H1 (cell line): ENCODE data around the gene JPH3. TPM values are rescaled to one million over a fixed set of nuclear protein-coding genes. Genes with fewer than 3 reads are reported as not detected.

Experiments
- CEBPB ChIP-seq: IDR thresholded peaks from 2 replicates; pipeline ENCODE4 v1.6.1; 2012; ENCODE audit warnings: low read depth, low read length
- CHD7 ChIP-seq: fragments of 300-600 bp; sonication (generic); IDR thresholded peaks from 2 replicates; pipeline ENCODE4 v1.7.1; 2012; ENCODE audit warnings: low read length, moderate library complexity, mild to moderate bottlenecking, inconsistent platforms; ENCODE audit not compliant: insufficient replicate concordance
- EGR1 ChIP-seq: IDR thresholded peaks from 2 replicates; pipeline ENCODE4 v1.6.1; 2011; ENCODE audit warnings: low read depth, low read length, borderline replicate concordance
- KDM4A ChIP-seq: IDR thresholded peaks from one replicate; pipeline ENCODE4 v1.7.1; 2012; ENCODE audit warnings: low read depth, mild to moderate bottlenecking, moderate library complexity, low read length, inconsistent platforms; ENCODE audit not compliant: severe bottlenecking
- NANOG ChIP-seq: IDR thresholded peaks from 2 replicates; pipeline ENCODE4 v1.6.1; 2011; ENCODE audit warnings: low read length, low read depth, mild to moderate bottlenecking, inconsistent platforms; ENCODE audit not compliant: insufficient read depth, poor library complexity, severe bottlenecking
- POLR2AphosphoS5 ChIP-seq: IDR thresholded peaks from 2 replicates; pipeline ENCODE4 v1.6.1; 2011; ENCODE audit warnings: low read depth, low read length
- SIN3A ChIP-seq, 2 experiments: IDR thresholded peaks in 1 of 2; conservative IDR thresholded peaks in 1 of 2; 2 replicates each; pipeline ENCODE4 v1.6.1; 2011 to 2012; ENCODE audit warnings: low read length in 2 of 2, improper control_type of control experiment in 1 of 2, low read depth in 1 of 2, mild to moderate bottlenecking in 1 of 2
- SIRT6 ChIP-seq: IDR thresholded peaks from one replicate; pipeline ENCODE4 v1.7.1; 2012; ENCODE audit warnings: low read length, inconsistent platforms
- YY1 ChIP-seq: IDR thresholded peaks from 2 replicates; pipeline ENCODE4 v1.6.1; 2011; ENCODE audit warnings: low read depth, mild to moderate bottlenecking, low read length
- polyA plus RNA-seq, 7 experiments: library from polyadenylated mRNA; depleted of rRNA in 3 of 7; stranded (reverse) in 5 of 7; unstranded in 2 of 7; fragments of >200 nt in 5 of 7; fragments of 200-250 nt in 2 of 7; gene quantifications; 1 replicate in 5 of 7; 2 replicates in 1 of 7; 4 replicates in 1 of 7; pipeline versions ENCODE4 v1.2.1 to v1.2.3, GENCODE V29; 2011 to 2013; ENCODE audit warnings: missing spikeins in 2 of 7, mixed read lengths in 2 of 7
- total RNA-seq: library from RNA; stranded (reverse); fragmentation: NEBNext Ultra II Directional; extraction: Animal tissue kit (Norgen Biotek cat#: 25700); gene quantifications from 2 replicates; pipeline ENCODE4 v1.2.1, GENCODE V29; 2021

Gene JPH3
- total and polyA plus RNA-seq, 2 of the 8 experiments (the other 6 are each of a cell fraction or from before 2014, with no cell fraction given) = 10.3 to 28.3 TPM

GRCh38 chr16:87585442-87586200 lies 16.7 kb upstream of the JPH3 start (continued):
- no peak for TF ChIP-seq KDM4A
- no peak for TF ChIP-seq SIRT6
- no peak for TF ChIP-seq YY1
- TF ChIP-seq EGR1 = no peak
- TF ChIP-seq CEBPB = no peak
- TF ChIP-seq SIN3A (conservative IDR thresholded peaks at IDR 0.05 in 1 of 2, IDR thresholded peaks at IDR 0.05 in 1 of 2; ENCODE audit: low read depth in 1 of 2, low read length in 2 of 2) = no peak
- TF ChIP-seq NANOG = no peak
- no peak for TF ChIP-seq POLR2AphosphoS5
- TF ChIP-seq CHD7 = no peak
